T-helper 22 cell (primary cell): ENCODE results near the gene BRK1.
A peak's percentile ranks its signal among the peaks of the same experiment; 100 is the strongest.
"Not testable (repeated sequence)": the region's sequence is repeated elsewhere in the genome, so short reads cannot be mapped to it uniquely, and the experiment has no call there.

Experiments
- DNase-seq: peaks from one replicate; pipeline ENCODE4 v3.0.0-alpha.2; 2020; ENCODE audit warnings: low read depth

Gene BRK1

GRCh38 chr3:10142707-10143560, 27.5 kb downstream of the BRK1 start:
- DNase-seq = no peak

DNA sequence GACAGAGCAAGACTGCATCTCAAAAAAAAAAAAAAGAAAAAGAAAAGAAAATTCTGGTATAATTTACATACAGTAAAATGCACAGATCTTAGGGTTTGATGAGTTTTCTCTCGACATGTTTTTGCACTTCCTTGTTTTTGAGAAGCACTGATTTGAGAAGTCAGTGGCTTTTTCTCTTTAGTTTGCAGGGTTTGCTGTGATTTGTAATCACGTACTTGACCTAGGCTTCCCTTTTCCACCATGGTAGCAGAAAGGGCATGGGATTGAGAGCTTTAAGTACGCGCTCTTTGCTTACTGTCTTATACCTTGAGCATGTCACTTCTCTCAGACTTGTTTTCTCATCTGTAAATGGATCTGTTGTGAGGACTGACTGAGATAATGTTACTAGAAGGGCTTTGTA, 30.2 kb downstream of the BRK1 start:
- no peak for DNase-seq

GRCh38 chr3:10149226-10149625, 33.8 kb downstream of the BRK1 start:
- DNase-seq = no peak

GRCh38 chr3:10150987-10151386, 35.5 kb downstream of the BRK1 start:
- DNase-seq = no peak

DNA sequence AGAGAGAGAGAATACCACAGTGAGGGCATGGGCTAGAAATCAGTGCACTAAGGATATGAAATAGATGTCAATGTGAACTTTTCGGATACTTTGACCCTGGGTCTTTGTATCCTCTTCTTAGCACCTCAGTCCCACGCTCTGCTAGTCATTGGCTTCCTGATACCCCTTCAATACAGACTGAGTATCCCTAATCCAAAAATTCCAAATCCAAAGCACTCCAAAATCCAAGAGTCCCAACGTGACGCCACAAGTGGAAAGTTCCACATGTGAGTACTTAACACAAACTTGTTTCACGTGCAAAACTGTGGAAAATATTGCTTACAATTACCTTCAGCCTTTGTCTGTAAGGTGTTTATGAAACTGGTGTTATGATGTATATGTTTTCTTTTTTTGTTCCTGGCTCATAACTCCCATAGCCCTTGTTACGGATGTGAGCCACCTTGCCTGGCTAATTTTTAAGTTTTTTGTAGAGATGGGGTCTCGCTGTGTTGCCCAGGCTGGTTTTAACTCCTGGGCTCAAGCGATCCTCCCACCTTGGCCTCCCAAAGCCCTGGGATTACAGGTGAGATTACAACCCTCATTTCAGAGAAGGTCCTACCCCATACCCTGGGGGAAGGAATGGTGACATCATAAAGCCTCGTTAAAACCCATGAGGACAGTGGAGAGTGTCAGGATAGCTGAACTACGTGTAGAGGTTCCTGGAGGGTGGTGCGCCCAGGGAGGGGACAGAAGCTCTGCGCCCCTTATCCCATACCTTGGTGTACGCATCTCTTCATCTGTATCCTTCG, 39.1 kb downstream of the BRK1 start:
- DNase-seq = no peak

GRCh38 chr3:10155123-10155472, 39.6 kb downstream of the BRK1 start:
- no peak for DNase-seq

DNA sequence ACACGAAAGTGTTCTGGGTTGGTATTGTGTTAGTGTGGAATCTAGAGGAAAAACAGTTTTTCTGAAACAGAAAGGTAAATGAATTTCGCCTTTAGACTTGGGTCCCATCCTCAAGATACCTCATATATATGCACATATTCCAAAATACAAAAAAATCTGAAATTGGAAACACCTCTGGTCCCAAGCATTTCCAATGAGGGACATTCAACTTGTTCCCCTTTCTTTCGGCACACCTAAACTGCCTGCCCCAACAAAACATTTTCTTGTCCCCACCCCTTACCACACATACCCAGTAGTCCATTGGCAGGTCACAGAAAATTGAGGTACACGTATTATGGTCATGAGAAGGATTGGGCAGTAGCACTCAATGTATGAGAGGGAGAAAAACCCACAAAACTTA, 40.2 kb downstream of the BRK1 start:
- DNase-seq = no peak

DNA sequence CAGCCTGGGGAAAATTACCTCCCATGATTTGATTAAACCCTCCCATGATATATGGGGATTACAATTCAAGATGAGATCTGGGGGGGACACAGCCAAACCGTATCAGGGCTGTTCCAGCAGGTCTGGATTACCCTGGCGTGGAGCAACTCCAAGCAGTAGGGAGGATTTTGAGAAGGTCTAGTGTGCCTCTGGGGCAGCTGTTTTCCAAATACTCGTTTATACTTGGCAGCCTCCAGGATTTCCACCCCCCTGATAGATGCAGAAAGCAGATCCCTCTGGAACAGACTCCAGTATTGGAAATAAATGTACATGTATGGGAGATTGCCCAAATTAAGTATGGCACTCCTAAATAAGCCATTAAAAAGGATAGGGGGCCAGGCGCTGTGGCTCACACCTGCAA, 41.6 kb downstream of the BRK1 start:
- no peak for DNase-seq

DNA sequence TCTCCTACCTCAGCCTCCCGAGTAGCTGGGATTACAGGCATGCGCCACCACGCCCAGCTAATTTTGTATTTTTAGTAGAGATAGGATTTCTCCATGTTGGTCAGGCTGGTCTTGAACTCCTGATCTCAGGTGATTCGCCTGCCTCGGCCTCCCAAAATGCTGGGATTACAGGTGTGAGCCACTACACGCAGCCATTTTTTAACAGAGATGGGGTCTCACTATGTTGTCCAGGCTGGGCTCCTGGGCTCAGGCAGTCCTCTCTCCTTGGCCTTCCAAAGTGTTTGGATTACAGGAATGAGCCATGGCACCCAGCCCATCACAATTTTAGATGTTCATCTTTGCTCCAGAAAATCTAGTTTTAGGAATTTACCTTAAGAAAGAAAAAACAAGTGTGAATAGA, 43.1 kb downstream of the BRK1 start:
- not testable (repeated sequence) for DNase-seq

- no peak for DNase-seq
Observed at GRCh38 chr3:10160346-10160745, 44.9 kb downstream of the BRK1 start.

GRCh38 chr3:10160925-10161324, 45.5 kb downstream of the BRK1 start:
- DNase-seq = no peak

DNA sequence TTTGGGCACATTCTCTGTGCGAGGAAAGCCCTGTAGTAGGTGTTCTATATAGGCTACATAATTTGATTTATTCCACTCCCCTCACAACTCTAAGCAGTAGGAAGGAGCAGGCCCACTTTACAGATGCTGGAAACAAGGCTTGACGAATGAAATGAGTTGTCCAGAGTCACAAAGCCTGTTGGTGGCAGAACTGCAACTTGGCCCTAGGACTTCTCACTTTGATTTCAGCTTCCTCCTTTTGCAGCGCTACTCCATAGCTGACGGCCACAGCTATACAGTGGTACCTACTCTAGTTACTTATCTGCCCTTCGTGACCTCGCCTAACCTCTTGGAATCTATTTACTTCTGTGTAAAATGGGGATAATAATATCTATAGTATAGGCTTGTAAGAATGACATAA, 46.7 kb downstream of the BRK1 start:
- DNase-seq = no peak

GRCh38 chr3:10164201-10164545, 48.7 kb downstream of the BRK1 start:
- not testable (repeated sequence) for DNase-seq

- DNase-seq = peak; percentile 31
Observed at GRCh38 chr3:10164546-10165393, 49.3 kb downstream of the BRK1 start, which contains the start of gene IRAK2. Gene IRAK2, plus strand, starts transcription at chr3:10164919. Its CDS starts 36 bp downstream, at chr3:10164955.

- DNase-seq = no peak
Observed at GRCh38 chr3:10166213-10166604, 50.7 kb downstream of the BRK1 start.

DNA sequence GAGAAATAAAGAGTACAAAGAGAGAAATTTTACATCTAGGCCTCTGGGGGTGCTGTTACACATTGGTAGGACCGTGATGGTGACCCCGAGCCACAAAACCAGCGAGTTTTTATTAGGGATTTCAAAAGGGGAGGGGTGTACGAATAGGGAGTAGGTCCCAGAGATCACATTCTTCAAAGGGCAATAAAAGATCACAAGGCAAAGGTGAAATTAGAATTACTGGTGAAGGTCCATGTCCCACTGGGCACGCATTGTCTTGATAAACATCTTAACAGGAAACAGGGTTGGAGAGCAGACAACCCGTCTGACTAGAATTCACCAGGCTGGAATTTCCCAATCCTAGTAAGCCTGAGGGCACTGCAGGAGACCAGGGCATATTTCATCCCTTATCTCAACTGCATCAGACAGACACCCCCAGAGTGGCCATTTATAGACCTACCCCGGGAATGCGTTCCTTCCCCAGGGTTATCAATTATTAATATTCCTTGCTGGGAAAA, 53.6 kb downstream of the BRK1 start:
- no peak for DNase-seq

GRCh38 chr3:10170915-10171478, 55.5 kb downstream of the BRK1 start:
- DNase-seq = no peak

DNA sequence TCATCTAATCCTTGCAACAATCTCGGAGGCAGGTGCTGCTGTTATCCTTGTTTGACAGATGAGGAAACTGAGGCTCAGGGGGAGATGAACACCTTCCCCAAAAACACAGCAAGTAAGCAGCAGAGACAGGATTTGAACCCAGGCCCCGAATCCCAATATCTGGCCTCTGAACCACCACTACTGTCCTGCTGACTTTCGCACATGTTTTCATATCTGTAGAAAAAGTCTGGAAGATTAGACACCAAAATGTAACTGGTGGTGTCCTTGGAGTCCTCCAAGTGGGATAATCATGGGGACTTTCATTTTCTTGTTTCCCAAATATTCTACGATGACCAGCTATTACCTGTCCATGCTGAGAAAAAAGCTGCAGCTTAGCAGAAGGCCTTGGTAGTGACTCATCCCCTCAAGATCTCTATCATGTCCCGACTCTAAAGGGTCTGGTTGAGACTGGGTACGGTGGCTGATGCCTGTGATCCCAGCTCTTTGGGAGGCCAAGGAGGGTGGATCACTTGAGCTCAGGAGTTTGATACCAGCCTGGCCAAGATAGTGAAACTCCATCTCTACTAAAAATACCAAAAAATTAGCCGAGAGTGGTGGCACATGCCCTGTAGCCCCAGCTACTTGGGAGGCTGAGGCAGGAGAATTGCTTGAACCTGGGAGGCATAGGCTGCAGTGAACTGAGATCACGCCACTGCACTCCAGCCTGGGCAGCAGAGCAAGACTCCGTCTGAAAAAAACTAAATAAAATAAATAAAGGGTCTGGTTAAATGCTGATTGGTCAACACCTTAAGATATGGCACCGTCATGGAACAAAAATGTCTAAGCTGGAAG, 57.8 kb downstream of the BRK1 start:
- DNase-seq = no peak

DNA sequence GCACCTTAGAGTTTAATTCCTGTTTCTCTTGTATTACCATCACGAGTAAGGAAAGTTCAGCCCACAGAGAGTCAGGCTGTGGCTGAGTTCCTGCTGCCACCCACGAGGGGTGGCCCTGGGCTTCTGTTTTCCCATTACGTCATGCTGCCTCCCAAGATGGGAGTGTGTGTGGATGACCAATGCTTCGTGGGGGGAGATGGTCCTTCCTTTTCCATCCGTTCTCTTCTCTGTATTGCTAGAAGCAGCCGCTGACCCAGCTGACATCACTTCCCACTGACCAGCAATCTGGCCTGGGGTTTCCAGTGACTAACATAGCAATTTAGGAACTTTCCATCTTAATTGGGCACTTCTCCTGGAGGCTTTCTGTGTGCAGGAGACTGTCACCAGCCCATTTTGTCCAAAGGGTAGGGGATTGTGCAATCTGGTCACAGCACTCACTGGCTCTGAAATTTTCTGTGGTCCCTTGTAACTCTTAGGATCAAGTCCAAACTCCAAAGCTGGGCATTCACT, 58.5 kb downstream of the BRK1 start:
- no peak for DNase-seq

- DNase-seq = not testable (repeated sequence)
Observed at GRCh38 chr3:10175334-10175733, 59.9 kb downstream of the BRK1 start.

GRCh38 chr3:10176150-10176549, 60.7 kb downstream of the BRK1 start:
- not testable (repeated sequence) for DNase-seq
